D721Med (cell line): ENCODE results near the gene TNRC6B.
"Not testable (repeated sequence)": the region's sequence is repeated elsewhere in the genome, so short reads cannot be mapped to it uniquely, and the experiment has no call there.

Source experiments
- DNase-seq: peaks from one replicate; pipeline ENCODE4 v3.0.0; 2011; ENCODE audit warnings: low spot score; ENCODE audit not compliant: insufficient read length
- FAIRE-seq: peaks from 2 replicates; lab custom pipeline; 2011; peaks lifted over from hg19 to GRCh38; lab: Jason Lieb, UNC
- CTCF ChIP-seq: IDR thresholded peaks from 2 replicates; pipeline ENCODE4 v1.5.1; 2012; ENCODE audit warnings: mild to moderate bottlenecking, control low read depth; ENCODE audit not compliant: insufficient read depth; ENCODE audit errors: missing control alignments

The TNRC6B gene

GRCh38 chr22:40302149-40302548, 124.4 kb downstream of the TNRC6B start:
- DNase-seq (no peak), FAIRE-seq (no peak)
- no peak for TF ChIP-seq CTCF

GRCh38 chr22:40305625-40306024, 127.9 kb downstream of the TNRC6B start:
- TF ChIP-seq CTCF, result no peak
- no peak for DNase-seq
- FAIRE-seq, result no peak

GRCh38 chr22:40308999-40309573, 131.4 kb downstream of the TNRC6B start:
- DNase-seq (no peak), FAIRE-seq (no peak)
- no peak for TF ChIP-seq CTCF

GRCh38 chr22:40309631-40310030, 131.9 kb downstream of the TNRC6B start:
- DNase-seq (no peak), FAIRE-seq (no peak)
- no peak for TF ChIP-seq CTCF

GRCh38 chr22:40310081-40310767, 132.5 kb downstream of the TNRC6B start:
- no peak for DNase-seq
- TF ChIP-seq CTCF, result no peak
- no peak for FAIRE-seq

- no peak for TF ChIP-seq CTCF
- DNase-seq (no peak), FAIRE-seq (no peak)
These were observed 133.0 kb downstream of the TNRC6B start for GRCh38 chr22:40310768-40311120.

- FAIRE-seq, DNase-seq: not testable (repeated sequence)
These were observed 133.9 kb downstream of the TNRC6B start for GRCh38 chr22:40311646-40312045.
